Measurements from ENCODE around the gene OR51E2. TPM values are rescaled to one million over a fixed set of nuclear protein-coding genes. Genes with fewer than 3 reads are reported as not detected.
"Not testable (repeated sequence)": the region's sequence is repeated elsewhere in the genome, so short reads cannot be mapped to it uniquely, and the experiment has no call there.

Gene OR51E2, protein sequence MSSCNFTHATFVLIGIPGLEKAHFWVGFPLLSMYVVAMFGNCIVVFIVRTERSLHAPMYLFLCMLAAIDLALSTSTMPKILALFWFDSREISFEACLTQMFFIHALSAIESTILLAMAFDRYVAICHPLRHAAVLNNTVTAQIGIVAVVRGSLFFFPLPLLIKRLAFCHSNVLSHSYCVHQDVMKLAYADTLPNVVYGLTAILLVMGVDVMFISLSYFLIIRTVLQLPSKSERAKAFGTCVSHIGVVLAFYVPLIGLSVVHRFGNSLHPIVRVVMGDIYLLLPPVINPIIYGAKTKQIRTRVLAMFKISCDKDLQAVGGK
- under 1 TPM; 0.52 to 0.64 (median 0.53) TPM for polyA plus RNA-seq (ENCODE audit: insufficient read length in 3 of 3)

DNA sequence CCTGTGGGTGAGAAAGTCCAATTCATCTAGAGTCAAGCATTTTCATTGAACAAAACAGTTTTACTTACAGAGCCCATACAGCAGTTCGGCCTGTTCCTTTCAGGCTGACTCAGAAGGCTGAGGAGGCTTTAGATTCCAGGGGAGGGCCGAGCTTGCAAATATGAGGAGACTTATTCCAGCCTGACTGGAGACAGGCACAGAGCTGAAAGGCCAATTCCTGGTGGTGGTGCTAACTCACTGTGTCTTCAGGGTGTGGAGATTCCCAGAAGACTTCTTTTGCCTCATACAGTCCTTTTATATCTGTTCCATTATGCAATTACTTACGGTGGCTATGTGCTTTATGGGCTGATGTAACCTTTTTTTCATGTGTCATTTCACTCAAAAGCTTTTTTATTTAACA lies at the start of gene OR51E2:
OR51E2 (minus strand) TSS at position 269 of the 400 bp plus-strand sequence. CDS start 15,142 bp downstream, outside the sequence.
- no peak for DNase-seq (ENCODE audit: low read depth in 3 of 3, low spot score in 2 of 3)

DNA sequence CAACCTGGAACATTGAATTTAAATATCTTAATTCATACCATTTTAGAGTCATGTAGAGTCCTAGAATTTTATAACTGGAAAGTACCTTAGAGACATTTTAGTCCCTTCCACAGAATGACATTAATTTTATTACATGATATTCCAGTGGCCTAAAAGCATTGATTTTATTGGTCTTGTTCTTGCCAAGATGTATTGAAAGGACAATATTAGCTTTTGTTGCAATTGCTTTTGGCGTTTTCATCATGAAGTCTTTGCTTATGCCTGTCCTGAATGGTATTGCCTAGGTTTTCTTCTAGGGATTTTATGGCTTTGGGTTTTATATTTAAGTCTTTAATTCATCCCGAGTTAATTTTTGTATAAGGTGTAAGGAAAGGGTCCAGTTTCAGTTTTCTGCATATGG lies 43.1 kb upstream of the OR51E2 start:
- DNase-seq (ENCODE audit: low read depth in 3 of 3, low spot score in 2 of 3), result no peak

DNA sequence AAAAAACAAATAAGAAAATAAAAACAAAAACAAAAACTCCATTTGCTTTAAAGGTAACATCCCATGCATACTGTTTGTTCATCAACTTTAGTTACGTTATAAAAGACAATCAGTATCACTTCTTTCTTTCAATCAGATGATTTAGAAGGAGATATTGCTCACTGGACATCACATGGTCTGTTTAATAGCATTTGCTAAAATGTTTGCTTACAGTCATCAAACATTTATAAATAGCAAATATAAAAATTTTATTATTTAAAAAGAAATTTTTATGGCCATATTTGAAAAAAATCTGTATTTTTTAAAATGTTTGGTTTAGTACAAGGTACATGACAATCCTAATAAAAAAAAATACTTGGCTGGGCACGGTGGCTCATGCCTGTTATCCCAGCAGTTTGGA lies 29.5 kb upstream of the OR51E2 start:
- DNase-seq (ENCODE audit: low read depth in 3 of 3, low spot score in 2 of 3), result no peak

DNA sequence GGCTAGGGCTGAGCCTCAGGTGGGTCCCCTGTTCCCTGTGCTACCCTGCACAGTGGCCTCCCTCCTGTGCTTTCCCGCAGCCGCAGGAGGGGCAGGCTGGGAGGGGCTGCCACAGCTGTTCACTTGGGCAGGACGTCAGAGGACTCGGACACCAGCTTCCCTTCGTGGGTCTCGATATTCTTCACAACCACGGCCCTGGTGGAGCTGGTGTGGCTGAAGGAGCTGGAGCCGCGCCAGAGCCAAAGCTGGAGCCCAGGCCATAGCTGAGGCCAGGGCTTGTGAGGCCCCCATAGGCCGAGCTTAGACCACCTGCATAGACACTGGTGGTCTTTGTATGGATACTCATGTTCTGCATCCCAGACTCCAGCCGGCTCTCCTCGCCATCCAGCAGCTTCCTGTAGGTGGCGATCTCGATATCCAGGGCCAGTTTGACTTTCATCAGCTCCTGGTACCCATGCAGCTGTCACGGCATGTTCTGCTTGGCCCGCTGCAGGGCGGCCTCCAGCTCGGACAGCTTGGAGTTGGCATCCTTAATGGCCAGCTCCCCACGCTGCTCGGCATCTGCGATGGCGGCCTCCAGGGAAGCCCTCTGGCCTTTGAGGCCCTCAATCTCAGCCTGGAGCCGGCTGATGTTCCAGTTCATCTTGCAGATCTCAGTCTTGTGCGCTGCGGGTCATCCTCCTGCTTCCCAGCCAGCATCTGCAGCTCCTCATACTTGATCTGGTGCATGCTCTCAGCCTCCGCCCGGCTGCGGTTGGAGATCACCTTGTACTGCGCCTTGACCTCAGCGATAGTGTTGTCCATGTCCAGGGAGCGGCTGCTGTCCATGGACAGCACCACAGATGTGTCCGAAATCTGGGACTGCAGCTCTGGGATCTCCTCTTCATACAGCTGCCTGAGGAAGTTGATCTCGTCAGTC lies 25.2 kb upstream of the OR51E2 start:
- not testable (repeated sequence) for DNase-seq (ENCODE audit: low read depth in 3 of 3, low spot score in 2 of 3)

DNA sequence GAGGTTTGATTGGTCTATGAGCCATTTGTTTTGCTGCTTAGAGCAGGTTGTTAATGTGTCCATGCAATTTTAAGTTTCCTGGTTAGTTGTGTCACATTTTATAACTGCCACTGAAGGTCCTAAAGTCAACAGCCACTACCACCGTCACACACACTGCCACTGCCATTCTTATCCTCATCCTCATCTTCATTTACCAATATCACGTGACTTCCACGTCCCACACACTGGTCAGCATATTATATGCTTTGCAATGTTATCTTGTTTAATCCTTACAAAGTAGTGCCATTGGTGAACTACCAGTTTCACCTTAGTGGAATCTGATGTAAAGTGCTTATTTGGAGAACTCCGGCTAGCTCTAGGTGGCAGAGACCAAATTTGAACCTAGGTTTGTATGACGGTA lies 16.6 kb upstream of the OR51E2 start:
- no peak for DNase-seq (ENCODE audit: low read depth in 3 of 3, low spot score in 2 of 3)

DNA sequence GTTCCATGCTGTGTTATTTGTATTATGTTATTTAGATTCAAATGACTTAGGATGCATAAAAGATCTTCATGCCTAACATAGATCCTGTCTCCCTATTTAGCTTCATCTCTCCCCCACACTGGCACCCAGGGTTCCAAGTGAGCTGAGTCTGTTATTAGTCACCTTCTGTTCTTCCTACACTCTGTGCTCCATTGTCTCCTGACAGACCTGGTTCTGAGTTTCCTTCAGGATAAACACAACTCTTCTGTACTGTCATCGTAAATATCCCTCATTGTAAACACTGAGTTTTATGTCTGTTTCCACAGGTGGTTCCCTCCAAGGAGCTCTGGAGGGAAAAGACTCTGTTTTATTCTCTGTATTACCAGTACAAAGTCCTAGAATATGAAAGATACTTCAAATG lies 15.6 kb upstream of the OR51E2 start:
- no peak for DNase-seq (ENCODE audit: low read depth in 3 of 3, low spot score in 2 of 3)

DNA sequence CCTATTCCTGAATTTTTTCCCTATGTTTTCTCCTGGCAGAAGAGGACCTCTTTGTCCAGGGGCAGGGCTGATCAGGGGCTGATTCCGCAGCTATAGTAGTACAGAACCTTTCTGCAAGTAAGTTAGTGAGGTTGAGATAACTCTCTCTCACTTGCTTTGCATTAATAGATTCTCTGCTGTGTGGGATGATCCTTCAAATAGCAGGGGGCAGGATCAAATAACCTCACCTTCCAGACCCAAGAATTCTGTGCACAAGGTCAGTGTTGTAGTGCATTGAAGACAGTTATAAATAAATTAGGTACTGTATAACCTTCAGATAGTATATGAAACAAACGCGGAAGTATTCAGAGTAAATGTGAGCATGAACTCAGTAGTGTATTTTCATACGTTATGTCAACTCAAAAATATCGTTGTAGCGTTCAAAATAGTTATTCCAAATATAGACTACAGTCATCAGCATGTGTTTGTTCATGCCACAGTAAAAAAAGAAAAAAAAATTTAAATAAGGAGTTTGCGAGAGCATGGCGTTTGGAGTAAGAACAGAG lies 7.2 kb upstream of the OR51E2 start:
- no peak for DNase-seq (ENCODE audit: low read depth in 3 of 3, low spot score in 2 of 3)

DNA sequence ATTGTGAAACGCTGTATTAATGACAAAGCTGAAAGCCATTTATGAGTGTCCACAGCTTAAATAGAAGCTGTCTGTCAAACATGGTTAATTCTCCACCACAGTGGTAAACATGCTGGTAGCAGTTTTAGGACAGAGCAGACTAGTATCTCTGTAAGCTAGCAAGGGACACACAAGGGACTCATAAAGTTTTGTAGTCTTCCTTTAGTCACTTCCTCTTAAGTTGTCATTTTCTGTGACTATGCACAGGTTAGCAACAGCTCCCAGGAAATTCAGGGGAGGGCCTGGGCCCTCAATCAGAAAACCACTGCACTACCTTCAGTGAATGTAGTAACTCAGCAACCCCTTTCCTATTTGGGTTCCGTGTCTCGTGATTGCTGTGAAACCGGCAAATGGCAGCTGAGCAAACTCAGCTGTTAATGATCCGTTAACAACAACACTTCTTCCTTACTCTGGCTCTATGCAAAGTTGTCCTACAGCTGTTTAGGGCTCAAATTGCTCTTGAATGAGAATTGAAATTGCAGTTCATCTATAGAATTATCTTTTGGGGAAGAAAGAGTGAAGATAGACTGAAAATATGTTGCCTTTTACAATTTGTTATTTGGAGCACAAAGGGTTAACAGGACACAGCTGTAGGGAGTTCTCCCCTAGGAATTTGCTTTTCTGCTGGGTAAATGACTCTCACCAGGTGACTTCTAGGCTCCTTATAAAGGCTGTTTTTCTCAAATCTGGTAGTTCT lies 6.6 kb upstream of the OR51E2 start, which contains the start of gene MMP26:
MMP26 (plus strand) TSS at position 731 of the 736 bp plus-strand sequence.
- DNase-seq (ENCODE audit: low read depth in 3 of 3, low spot score in 2 of 3), result peak in 2 of 3 donors; percentile 52 to 53

DNA sequence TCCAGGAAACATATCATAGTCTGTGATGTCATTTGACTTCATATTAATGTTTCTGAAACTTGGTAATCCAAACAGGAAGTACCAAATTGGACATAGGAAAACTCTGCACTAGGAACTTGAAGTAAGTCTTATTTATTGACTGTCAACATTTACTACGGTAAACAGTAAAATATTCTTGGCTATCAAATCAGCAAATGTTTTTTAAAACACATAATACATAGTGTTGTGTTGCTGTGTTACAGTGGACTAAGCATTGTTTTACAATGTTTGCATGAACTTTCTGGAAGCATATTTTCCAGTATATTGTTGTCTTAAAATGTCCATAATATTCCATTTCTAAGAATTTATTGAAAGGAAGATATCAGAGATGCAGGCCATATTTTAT lies 2.8 kb upstream of the OR51E2 start:
- no peak for DNase-seq (ENCODE audit: low read depth in 3 of 3, low spot score in 2 of 3)

DNA sequence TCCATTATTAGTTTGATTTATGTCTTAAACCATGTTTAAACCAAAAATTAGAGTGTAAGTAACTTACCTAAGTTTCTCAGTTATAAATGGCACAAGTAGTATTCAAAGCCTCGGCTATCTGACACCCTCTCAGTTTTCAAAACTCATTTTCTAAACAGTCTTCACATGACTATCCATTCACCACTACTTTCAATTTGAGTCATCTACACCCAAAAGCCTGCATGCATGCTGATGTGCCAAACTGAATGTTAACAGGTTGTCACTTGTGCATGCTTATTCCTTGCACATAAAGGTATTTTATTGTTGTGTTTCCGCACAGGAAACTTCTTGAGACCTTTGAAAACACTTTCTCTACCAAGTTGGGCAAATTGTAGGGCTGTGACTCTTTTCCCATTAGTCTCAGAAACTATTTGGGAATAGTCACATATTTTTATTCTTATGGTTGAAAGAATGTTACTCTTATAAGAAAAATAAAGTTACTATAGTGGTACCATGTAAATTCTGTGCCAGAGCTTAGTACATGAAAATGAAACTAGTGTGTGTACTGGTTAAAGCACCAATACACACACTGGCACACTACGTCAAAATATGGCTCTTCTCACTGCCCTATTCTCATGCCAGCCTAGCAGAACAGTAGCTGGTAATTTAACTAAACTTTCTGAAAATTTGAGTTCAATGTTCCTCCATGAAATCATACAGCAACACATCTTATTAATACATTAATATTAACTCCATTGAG lies 2.2 kb upstream of the OR51E2 start:
- no peak for DNase-seq (ENCODE audit: low read depth in 3 of 3, low spot score in 2 of 3)

DNA sequence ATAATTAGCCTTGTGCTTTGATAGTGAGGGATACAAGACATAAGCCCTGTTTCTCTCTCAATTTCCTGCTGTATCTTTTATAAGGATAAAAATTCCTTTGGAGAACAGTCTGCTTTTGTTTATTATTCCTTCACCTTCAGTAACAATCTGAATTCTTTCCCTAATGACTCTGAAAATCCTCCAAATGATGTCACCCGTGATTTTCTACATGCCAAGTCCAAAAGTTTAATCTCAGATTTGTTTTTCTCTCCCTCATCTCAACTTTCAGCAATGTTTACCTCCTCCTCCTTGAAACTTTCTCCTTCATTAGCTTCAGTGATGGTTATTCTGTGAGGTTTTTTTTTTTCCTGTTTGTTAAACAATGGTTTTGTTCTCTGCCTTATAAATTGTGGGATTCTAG lies 2.2 kb downstream of the OR51E2 start:
- no peak for DNase-seq (ENCODE audit: low read depth in 3 of 3, low spot score in 2 of 3)

DNA sequence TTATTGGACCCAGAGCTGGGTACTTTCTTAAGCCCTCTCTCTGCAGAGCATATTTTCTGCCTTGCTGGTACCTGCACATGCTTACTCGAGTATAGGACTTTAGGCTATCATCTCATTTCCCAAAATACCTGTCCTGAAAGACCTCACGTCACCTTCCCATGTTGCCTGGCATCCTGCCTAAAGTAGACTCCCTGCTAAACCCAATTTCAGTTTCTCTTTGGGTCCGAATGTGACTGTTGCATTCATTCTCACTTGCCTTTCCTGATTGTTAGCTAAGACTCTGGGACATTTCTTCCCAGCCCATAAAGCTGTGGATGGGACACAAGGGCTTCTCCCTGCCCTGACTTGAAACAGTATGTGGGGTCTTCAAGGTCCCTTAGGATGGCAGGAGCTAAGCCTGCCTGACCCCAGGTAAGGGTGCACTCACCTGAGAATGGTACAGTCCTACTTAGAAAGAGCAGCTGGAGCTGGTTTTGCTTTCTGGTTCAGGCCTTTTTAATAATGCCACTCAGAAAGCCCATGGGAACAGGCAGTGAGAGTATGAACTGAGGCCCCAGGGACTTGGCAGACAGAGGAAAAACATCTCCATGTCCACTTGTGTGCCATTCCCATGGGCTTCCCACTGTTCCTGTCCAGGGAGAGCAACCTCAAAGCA lies 12.9 kb downstream of the OR51E2 start:
- DNase-seq (ENCODE audit: low read depth in 3 of 3, low spot score in 2 of 3), result no peak

DNA sequence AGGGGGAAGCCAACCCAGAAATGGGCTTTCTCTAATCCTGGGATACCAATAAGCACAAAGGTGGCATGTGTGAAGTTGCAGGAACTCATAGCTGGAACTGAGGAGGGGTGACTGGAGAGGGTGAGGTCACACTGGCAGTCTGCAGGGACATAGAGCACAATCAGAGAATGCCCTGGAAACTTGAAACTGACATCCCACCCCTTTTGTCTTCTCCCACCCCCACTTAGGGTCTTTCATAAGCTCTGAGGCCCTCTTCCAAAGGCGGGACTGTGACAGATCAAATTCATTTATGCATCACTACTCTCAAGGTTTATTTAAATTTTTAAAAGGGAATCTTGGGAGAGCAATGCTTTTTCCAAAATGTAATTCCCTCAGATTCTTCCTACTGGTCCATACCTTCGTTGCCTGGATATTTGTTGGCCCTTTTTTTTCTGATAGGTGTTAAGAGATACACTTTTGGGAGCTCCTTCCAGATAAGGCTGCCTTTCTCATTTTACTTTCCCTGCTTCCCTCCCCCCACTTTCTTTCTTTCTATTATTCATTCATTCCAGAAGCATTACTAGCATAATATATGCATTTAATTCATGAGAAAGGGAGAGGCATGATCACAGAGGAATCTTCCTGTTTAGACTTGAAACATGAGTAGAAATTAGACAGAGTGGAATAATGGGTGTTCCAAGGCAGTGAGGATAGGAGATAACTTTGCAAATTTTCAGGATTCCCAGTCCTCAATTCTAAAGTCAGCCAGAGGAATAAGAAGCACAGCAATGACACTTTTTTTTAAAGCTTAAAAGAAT lies 14.8 kb downstream of the OR51E2 start:
- no peak for DNase-seq (ENCODE audit: low read depth in 3 of 3, low spot score in 2 of 3)

DNA sequence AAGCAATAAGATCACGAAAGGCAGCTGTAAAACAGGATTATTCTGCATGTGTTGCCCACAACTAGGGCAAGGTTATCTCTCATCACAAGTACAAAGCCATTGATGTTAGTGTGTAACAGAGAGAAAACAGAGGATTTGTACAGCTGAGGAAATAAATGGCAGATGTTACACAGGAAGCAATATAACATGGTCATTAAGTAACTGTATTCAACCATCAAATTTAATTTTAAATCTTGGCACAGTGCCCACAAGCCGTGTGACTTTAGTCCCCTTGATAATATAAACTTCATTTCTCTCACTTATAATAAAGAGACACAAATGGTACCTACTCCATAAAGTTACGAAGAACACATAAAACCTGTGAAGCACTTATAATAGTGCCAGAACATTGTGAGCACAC lies 17.3 kb downstream of the OR51E2 start:
- no peak for DNase-seq (ENCODE audit: low read depth in 3 of 3, low spot score in 2 of 3)

DNA sequence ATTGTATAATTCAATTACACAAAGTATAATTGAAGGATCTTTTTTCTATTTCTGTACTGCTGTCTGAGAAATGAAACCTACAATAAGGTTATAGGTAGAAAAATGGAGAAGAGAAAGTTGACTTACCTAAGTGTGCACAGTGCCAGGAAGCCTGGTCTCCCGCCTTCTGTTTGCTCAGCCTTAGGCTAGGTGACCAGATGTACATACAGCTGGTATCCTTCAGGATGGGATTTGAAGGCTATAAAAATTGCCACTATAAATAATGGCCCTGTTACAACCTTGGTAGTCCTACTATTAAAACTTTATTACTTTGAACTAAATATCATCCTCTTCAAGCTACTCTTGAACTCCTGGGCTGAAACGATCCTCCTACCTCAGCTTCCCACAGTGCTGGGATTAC lies 19.7 kb downstream of the OR51E2 start:
- DNase-seq (ENCODE audit: low read depth in 3 of 3, low spot score in 2 of 3), result peak in 1 of 3 donors; percentile 58

DNA sequence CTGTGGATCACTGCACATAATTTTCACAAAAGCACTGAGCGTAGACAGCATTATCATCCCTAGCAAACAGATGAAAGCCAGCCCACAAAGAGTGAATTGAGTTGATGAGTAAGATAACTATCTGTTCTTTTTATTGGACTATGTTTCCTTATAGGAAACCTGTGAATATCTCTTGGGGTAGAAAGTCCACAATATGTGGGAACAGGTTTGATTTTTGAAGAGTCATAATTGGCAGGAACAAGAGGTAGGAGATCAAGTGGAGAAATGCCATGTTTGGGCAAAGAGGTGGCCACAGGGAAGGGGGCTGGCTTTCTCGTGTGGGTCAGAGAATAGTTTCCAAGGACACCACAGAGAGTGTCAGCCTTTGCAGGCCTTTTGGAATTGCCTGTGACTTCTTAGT lies 23.9 kb downstream of the OR51E2 start:
- no peak for DNase-seq (ENCODE audit: low read depth in 3 of 3, low spot score in 2 of 3)

DNA sequence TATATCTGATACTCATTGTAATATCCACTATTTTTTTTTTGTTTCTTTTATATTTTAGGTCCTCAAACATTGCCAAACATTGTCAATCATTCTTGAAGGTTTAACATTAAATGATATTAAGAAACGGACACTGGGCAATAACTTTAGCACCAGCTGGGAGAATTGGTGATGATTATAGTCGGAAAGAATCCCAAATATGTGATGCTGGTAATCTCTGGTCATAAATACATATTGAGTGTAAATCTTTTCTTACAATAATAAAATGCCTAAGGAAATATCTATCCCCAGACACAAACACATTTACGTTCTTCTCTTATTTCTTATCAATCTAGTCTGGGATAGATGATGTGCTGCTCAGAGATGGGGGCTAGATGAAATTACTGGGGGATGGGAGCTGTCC lies 25.2 kb downstream of the OR51E2 start:
- DNase-seq (ENCODE audit: low read depth in 3 of 3, low spot score in 2 of 3), result no peak

DNA sequence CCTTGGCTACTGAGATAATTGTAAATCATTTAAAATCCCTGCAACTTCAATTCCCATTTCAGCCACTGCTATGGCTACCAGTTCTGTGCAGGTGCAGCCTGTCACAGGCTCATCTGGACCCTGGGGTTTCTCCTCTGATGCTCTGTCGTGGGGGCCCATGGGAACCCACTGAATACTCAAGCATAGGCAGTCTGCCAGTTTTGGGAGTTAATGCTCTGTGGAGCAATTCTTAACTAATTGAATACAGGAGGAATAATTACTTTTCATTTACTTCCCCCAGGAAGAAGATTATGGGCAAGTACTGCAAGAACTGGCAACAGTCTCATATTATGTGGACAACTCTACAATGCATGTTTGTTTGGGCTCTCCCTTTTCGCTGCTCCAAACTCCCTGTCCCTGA lies 25.9 kb downstream of the OR51E2 start:
- DNase-seq (ENCODE audit: low read depth in 3 of 3, low spot score in 2 of 3), result no peak

DNA sequence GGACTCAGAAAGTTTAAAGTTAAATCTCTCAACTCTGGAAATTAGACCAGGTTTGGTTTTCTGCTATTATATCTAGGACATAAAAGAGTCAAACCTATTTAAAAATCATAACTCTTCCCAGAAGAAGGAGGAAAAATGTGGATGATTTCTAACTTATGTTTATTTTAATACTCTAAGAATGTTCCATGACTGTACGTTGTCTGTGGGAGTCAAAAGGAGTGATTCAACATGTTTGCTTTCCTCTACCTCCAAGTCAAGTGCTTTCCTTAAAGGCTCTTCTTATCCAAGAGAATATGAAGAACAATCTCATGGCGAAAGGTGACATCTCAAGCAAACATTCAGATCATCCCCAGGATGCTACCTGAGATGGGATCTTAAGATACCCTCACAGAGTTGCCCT lies 32.2 kb downstream of the OR51E2 start:
- no peak for DNase-seq (ENCODE audit: low read depth in 3 of 3, low spot score in 2 of 3)
